HG03196 (cell line): ENCODE measurements around the gene NECTIN4.
"Not testable (repeated sequence)": the region's sequence is repeated elsewhere in the genome, so short reads cannot be mapped to it uniquely, and the experiment has no call there.

ENCODE experiments used
- ATAC-seq: cut with Tn5 transposase; IDR thresholded peaks from one replicate; pipeline ENCODE4 v1.9.1; 2021; ENCODE audit not compliant: unreplicated experiment

NECTIN4 gene

DNA sequence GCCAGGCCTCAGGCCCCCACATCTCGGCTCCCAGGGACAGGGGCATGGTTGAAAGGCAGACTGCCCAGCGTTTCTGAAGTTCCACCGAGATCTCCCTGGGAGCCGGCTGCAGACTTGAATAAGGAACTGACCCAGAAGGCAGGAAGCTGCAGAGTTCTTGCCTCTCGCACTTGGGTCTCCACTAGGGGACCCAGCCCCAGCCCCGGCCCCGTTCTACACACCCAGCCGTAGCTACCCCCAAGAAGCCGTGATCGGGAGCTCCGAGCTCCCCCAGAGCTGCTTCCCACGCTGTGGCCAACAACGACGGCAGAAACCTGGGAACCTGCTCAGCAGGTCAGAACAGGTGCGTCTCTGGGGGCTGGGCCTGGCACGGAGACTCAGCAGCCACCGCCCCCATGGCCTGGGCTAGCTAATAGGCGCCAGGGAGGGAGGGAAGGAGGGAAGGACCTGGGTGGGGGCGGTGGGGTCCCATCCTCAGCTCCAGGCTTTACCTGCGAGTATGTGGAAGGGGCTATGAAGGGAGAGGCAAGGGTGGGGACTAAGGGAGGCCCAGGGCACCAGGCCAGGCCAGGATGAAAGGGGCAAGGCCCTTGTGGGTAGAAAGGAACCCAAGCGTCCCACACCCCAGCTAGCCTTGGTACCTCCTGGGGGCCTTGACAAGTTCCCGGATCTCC is at the start of gene NECTIN4:
TSS of gene NECTIN4 (minus strand) at position 308 of the 674 bp plus-strand sequence. CDS start at position 46, 262 bp downstream.
- ATAC-seq = no peak

DNA sequence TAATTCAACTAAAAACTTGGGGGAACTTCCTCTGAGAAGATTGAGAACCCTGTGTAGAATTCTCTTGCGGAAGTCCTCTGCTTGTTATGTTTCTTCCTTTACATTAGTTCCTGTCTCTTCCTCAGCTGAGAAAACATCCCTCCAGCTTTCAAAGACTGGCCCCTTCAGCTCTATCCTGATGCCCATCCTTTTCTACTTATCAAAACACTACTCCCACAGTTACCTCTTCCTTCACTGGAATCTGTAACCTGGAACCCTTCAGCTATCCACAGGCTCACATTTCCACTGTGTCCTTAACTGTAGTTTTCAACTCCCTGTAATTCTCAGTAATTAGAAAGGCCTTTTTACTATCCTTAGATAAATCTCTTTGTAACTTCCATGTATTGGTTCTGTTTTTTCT is 49.1 kb upstream of the NECTIN4 start:
- ATAC-seq = no peak

DNA sequence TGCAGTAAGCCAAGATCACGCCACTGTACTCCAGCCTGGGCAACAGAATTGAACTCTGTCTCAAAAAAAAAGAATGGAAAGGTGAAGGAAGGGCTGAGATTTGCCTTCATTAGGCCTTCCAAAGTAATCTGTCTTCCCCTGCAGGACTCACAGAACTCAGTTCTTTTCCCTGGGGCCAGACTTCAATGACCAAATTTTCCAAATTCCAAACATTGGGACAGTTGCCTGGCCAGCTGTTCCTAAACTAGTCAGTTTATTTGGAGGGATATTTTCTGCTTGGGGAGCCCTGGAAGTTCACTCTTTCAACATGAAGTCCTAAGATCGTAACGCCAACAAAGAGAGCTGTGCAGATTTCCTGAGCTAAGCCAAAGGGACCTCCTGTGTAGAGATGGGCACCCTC is 48.5 kb upstream of the NECTIN4 start:
- no peak for ATAC-seq

DNA sequence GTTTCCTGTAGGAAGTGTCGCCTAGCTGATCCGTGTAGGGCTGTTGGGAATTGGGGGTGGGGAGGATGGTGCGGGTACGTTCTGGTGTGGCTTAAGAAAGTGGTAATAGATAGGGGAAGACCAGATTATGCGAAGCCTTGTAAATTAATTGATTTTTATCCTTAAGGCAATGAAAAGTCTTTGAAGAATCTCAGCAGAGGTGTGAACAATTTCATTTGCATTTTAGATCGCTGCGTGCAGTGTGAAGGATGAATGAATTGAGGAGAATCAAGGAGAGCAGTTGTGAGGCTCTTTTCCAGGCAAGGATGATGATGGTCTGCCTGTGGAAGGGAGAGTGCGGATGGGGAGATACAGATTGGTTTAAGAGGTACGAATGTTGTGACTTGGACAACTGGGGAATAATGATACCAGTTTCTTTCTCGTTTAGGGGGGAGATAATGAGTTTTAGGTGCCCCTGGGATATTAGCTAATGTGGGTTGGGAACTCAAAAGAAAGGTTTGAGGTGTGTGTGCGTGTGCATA is 43.9 kb upstream of the NECTIN4 start:
- peak; percentile 21 for ATAC-seq

- peak; percentile 89 for ATAC-seq
Observed at GRCh38 chr1:161132410-161133219, 43.3 kb upstream of the NECTIN4 start, which contains the start of gene DEDD. Gene DEDD (minus strand): TSS chr1:161132667. CDS start chr1:161124462, 8,205 bp downstream.

- peak; percentile 5 for ATAC-seq
Observed at GRCh38 chr1:161131523-161132409, 42.4 kb upstream of the NECTIN4 start.

GRCh38 chr1:161130266-161130665 is 40.9 kb upstream of the NECTIN4 start:
- ATAC-seq = no peak

GRCh38 chr1:161128591-161129420 is 39.4 kb upstream of the NECTIN4 start:
- ATAC-seq = no peak

- no peak for ATAC-seq
Observed at GRCh38 chr1:161127649-161128048, 38.3 kb upstream of the NECTIN4 start.

GRCh38 chr1:161122967-161123366 is 33.6 kb upstream of the NECTIN4 start:
- ATAC-seq = no peak

DNA sequence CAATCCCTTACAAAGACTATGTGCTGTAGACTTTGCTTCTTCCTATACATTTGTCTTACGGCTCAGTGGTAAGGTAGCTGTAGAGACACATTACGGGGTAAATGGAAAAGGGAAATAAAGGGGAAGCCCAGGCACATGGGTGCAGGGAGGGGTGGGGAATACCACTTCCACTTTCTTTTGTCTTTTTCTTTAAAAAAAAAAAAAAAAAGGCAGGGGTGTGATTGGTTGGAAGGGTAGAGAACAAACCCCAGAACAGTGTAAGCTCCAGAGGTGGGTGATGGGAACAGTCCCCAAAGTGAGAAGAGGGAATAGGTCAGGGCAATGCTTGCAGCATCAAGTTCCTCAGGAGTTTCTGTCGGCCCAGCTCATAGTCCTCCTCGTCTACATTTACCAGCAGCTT is 32.5 kb upstream of the NECTIN4 start:
- no peak for ATAC-seq

GRCh38 chr1:161121042-161121650 is 31.8 kb upstream of the NECTIN4 start:
- ATAC-seq = no peak

- peak; percentile 38 for ATAC-seq
Observed at GRCh38 chr1:161119092-161119903, 29.9 kb upstream of the NECTIN4 start.

DNA sequence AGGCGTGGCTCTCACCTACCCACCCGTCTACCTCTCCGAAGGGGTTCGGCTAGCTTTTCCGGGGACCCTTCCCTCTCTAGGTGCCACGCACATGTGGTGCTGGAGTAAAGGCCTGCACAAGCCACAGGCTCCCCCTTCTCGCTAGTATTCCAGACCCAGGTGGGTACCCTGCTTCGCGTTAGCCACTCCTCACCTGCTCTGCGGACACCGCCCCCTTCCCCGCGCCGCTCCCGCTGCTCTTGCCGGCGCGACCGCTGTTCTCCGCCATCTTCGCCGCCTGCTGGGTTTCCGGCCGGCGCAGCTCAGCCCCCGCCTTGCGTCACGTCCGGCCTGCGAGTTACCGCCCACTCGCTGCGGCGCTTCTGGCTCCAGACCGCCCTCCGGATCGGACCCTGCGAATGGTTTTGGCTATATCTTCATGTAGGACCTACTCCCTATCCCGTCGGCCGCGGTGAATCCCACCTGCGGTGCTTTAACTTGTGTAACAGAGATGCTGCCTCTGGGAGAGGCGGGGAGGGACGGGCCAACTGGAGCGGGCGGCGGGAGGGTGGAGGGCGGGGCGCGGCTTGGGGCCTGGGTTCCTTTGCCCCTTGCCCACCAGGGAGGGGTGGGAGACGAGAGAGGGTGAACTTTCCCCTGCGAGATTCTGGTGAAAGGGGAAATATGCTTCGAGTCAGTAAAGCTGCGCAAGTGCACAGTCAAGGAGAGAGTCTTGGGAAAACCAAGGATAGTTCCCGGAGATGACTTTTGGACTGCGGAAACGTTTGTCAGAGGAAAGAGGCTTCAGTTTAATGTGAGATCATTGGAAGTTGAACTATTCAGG is 28.6 kb upstream of the NECTIN4 start, which contains the start of the genes NIT1 and PFDN2:
TSS of gene NIT1 (plus strand) at position 347 of the 823 bp plus-strand sequence. CDS start at position 419, 72 bp downstream.
TSS of gene PFDN2 (minus strand) at position 279 of the 823 bp plus-strand sequence. CDS start at position 268, 11 bp downstream.
- ATAC-seq = peak; percentile 78

DNA sequence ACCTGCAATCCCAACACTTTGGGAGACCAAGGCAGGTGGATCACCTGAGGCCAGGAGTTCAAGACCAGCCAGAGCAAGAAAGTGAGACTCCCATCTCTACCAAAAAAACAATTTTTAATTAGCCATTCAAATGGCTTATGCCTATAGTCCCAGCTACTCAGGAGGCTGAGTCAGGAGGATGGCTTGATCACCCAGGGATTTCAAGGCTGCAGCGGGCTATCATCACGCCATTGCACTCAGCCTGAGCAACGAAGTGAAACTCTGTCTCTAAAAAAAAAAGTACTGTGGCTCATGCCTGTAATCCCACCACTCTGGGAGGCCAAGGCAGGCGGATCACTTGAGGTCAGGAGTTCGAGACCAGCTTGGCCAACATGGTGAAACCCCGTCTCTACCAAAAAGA is 26.6 kb upstream of the NECTIN4 start:
- ATAC-seq = not testable (repeated sequence)

- no peak for ATAC-seq
Observed at GRCh38 chr1:161115132-161115711, 25.9 kb upstream of the NECTIN4 start.

DNA sequence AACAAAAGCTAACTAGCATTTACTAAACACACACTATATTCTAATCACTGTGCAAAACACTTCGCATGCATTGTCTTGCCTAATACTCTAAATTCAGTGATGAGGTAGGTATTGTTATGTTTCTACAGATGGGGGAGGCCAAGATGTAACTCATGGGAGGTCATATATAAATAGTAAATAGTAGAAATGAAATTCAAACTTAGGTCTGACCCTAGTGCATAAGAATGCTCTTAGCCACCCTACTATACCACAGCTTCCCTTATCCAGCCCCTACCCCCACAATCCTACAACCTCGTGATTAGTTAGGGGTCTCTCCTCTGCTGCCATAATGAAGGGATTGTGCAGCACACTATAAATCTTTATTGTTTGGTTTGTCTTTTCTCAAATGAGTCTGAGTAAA is 25.2 kb upstream of the NECTIN4 start:
- ATAC-seq = no peak
